LNCAP (cell line): Measurements from ENCODE around the gene FDXR.

Experiments
- TF ChIP-seq, protein P1 (sequence below): fragments of 450-650 bp; IDR thresholded peaks from 2 replicates; pipeline ENCODE4 v1.5.1; 2017; ENCODE audit warnings: mild to moderate bottlenecking

Gene FDXR

DNA sequence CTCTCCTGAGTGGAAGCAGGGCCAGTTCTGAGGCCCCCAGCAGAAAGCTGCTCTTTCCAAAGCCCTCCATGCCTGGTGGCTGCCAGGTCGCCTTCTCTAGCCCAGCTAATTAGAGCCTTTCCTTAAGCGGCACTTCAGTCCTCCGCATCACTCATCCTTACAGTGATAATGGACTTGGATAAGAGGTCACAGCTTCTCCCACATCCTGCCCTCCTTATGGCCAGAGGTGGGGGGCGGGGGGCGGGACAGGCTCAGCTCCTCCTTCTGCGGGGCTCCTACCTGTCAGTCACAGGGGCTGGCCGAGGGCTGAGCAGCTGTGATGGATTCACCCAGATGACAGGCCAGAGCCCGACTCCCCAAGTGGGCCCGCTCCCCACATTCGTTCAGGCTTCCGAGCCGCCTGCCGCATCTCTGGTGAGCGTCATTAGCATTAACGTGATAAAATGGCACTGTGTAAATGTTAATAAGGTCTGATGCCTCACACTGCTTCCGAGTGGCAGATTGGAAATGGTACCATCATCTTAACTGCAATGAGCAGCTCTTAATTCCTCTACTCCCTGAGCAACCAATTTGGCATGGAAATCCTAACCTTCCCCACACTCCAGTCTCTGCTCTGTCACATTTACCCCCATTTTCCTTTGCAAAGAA lies 54.4 kb downstream of the FDXR start:
- TF ChIP-seq, protein P1, sequence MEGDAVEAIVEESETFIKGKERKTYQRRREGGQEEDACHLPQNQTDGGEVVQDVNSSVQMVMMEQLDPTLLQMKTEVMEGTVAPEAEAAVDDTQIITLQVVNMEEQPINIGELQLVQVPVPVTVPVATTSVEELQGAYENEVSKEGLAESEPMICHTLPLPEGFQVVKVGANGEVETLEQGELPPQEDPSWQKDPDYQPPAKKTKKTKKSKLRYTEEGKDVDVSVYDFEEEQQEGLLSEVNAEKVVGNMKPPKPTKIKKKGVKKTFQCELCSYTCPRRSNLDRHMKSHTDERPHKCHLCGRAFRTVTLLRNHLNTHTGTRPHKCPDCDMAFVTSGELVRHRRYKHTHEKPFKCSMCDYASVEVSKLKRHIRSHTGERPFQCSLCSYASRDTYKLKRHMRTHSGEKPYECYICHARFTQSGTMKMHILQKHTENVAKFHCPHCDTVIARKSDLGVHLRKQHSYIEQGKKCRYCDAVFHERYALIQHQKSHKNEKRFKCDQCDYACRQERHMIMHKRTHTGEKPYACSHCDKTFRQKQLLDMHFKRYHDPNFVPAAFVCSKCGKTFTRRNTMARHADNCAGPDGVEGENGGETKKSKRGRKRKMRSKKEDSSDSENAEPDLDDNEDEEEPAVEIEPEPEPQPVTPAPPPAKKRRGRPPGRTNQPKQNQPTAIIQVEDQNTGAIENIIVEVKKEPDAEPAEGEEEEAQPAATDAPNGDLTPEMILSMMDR: no peak

DNA sequence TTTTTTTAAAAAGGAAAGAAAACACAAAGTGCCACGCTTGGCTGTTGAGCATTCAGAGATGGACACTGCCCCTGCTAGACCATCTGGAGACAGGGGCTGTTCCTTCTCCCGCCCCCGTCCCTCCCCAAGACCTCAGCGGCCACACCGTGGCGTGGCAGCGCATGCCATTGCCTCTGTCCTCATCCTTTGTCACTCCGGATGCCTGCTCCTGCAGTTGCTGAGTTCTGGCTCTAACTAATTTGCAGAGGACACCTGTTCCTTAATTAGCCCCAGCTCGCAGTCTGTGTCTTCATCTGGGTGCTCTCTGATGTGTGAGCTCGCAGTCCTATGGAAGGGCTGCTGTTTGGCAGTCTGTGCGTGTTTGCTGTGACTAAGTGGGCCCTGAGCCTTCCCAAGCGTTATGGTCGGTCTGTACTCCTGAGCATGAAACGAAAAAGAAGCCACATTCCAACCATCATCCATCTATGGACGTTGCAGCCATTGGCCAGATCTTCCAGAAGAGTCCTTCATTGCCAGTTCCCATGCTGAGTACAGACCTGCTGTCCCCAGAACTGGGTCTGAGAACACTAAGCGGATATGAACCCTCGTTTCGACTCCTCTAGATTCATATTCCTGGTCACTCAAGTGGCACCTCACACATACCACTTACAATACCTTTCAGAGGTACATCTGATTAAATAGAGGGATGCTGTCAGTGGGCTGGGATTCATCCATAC lies 55.7 kb downstream of the FDXR start:
- TF ChIP-seq, protein P1: no peak

DNA sequence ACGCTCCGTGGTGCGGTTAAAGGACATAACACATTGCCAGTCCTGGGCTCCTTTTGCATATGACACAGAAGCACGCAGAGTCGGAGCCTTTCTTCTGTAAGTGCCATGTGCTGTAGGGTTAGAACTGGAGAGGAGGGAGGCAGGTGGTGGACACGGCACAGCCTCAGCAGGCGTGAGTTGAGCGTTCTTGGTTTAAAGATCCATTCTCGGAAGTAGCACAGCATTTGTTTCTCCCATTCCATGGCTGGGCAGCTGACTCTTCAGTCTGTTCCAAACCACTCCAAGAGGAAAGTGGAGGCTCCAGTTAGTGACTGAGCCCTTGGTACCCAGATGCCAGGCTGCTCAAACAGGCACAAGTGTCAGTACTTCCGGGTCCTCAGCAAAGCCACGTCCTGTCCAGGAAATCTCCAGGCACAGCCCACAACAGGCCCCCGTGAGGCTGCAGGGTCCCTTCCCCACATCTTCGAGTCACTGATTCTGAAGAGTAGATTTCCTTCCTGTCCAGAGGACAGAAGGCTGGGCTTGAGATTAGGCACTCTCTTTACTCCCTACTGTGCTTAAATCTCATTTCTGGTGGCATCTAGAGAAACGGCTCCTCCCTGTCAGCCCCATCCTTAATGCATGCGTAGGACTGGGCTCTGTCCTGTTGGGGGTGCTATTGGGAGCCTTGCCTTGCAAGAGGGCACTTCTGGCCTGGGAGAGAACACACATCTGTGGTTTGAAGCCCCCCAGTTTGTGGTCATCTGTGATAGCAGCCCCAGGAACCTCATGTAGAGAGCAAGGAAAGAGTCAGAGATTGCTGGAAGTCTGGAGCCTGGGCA lies 57.0 kb downstream of the FDXR start:
- TF ChIP-seq, protein P1: no peak

DNA sequence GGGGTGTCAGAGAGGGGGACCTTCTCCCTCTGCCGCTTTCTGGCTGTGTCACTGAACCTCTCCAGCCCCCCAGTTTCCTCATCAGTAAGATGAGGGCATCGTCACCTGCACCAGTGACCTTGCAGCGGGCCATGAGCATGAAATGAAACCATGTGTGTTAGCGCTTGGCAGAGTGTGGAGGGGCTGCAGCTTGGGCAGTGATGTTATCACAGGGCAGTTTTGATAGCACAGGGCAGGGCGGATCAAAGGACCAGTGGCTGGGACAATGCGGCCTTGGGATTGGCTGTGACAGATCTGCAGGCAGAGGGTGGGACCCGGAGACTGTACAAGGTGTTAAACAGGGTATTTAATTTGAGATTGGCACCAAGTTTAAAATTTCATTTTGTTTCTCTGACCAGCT lies 57.7 kb downstream of the FDXR start:
- TF ChIP-seq, protein P1: no peak

DNA sequence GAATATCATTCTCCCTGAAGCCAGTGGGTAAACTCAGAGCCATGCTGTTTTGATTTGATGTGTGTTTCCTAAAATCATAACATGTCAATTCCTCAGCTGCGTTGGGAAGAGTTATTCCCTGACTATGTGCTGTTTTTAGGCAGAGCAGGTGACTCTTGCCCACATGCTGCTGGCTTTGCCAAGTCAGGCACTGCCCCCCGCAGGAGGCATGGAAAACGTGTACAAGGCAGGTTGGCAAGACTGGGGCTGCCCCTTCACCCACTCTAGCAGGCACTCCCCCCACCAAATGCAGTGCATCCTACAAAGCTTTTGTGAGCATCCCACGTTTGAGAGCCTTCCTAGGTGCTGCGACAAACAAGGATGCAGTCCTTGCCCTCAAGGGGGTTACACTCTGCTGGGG lies 58.3 kb downstream of the FDXR start:
- TF ChIP-seq, protein P1: no peak
